GM12878 (cell line): ENCODE data around the gene NUBPL. TPM values are rescaled to one million over a fixed set of nuclear protein-coding genes. Genes with fewer than 3 reads are reported as not detected.

ENCODE experiments used
- ATAC-seq: fragments of 200-7000 bp; cut with Tn5 transposase; 3 replicates; pipeline ENCODE4 v1.9.1; 2020; ENCODE audit warnings: mild to moderate bottlenecking, moderate library complexity
- BruUV-seq: library from RNA; stranded (reverse); fragments of 400-500 nt; replicated peaks from 2 replicates; lab custom pipeline; 2021; lab: Mats Ljungman, UMichigan
- CTCF ChIA-PET: fragments of 300-600 bp; sonication (Branson Sonifier 250); formaldehyde crosslinking; extraction: SDS; loops from one replicate; lab custom pipeline; 2021; ENCODE audit warnings: inconsistent platforms; lab: Yijun Ruan, JAX
- POLR2A ChIA-PET: fragments of 350-600 bp; formaldehyde crosslinking; extraction: SDS; loops from one replicate; lab custom pipeline; 2021; ENCODE audit warnings: inconsistent platforms; lab: Charles Lee
- RAD21 ChIA-PET: fragments of 300-600 bp; sonication (Branson Sonifier 250); formaldehyde crosslinking; loops from one replicate; lab custom pipeline; 2023; ENCODE audit warnings: antibody characterized with exemption; ENCODE audit not compliant: unreplicated experiment; lab: Charles Lee
- SMC1A ChIA-PET: fragments of 300-600 bp; sonication (Branson Sonifier 250); formaldehyde crosslinking; loops from one replicate; lab custom pipeline; 2023; ENCODE audit not compliant: unreplicated experiment, uncharacterized antibody; lab: Charles Lee
- DNase-seq: peaks from one replicate; pipeline ENCODE4 v3.0.0-alpha.2; 2011; ENCODE audit warnings: low read depth, low spot score
- FAIRE-seq: peaks from 3 replicates; lab custom pipeline; 2011; peaks lifted over from hg19 to GRCh38; lab: Jason Lieb, UNC
- H2AFZ ChIP-seq: 2 replicates; pipeline ENCODE4 v1.6.0; 2011; ENCODE audit warnings: low read depth, low read length, control low read depth; ENCODE audit not compliant: control insufficient read depth
- H3K27ac ChIP-seq: 2 replicates; pipeline ENCODE4 v1.5.1; 2011; ENCODE audit warnings: control low read depth; ENCODE audit not compliant: control insufficient read depth, insufficient read depth
- H3K27me3 ChIP-seq, 2 experiments: replicated peaks in 1 of 2; 2 replicates each; pipeline versions ENCODE4 v1.6.0 to v1.6.1; 2011; ENCODE audit warnings: low read length in 1 of 2; ENCODE audit not compliant: control insufficient read depth in 2 of 2, insufficient read depth in 2 of 2
- H3K36me3 ChIP-seq, 2 experiments: 2 replicates each; pipeline ENCODE4 v1.5.1; 2011; ENCODE audit warnings: low read length in 1 of 2; ENCODE audit not compliant: control insufficient read depth in 2 of 2, insufficient read depth in 2 of 2
- H3K4me1 ChIP-seq: 2 replicates; pipeline ENCODE4 v1.6.1; 2011; ENCODE audit warnings: mild to moderate bottlenecking, low read length, moderate library complexity, mixed read lengths; ENCODE audit not compliant: control insufficient read depth, insufficient read depth
- H3K4me2 ChIP-seq: 2 replicates; pipeline ENCODE4 v1.6.0; 2011; ENCODE audit warnings: control low read depth; ENCODE audit not compliant: control insufficient read depth, insufficient read depth
- H3K4me3 ChIP-seq: fragments of 200-600 bp; sonication (generic); 2 replicates; pipeline ENCODE4 v1.5.1; 2016
- H3K79me2 ChIP-seq: 2 replicates; pipeline ENCODE4 v1.6.0; 2011; ENCODE audit warnings: low read length; ENCODE audit not compliant: control insufficient read depth, insufficient read depth
- H3K9ac ChIP-seq: 2 replicates; pipeline ENCODE4 v1.8.0; 2011; ENCODE audit warnings: low read length, control low read depth, mixed read lengths; ENCODE audit not compliant: control insufficient read depth, insufficient read depth
- H3K9me3 ChIP-seq: replicated peaks from 3 replicates; pipeline ENCODE4 v1.5.1; 2011; ENCODE audit warnings: mild to moderate bottlenecking, low read length; ENCODE audit not compliant: control insufficient read depth, insufficient read depth
- H4K20me1 ChIP-seq: 2 replicates; pipeline ENCODE4 v1.6.0; 2011; ENCODE audit not compliant: control insufficient read depth, insufficient read depth
- ASH2L ChIP-seq: fragments of 300-600, 200-600 bp; sonication (generic); IDR thresholded peaks from 2 replicates; pipeline ENCODE4 v1.6.1; 2017; ENCODE audit warnings: low read depth, mild to moderate bottlenecking, borderline replicate concordance
- BHLHE40 ChIP-seq, 2 experiments: fragments of 450-650 bp in 1 of 2; IDR thresholded peaks; 2 replicates each; pipeline ENCODE4 v1.6.1; 2011 to 2017; ENCODE audit warnings: low read depth in 2 of 2, borderline replicate concordance in 1 of 2, improper control_type of control experiment in 1 of 2, low read length in 1 of 2, mild to moderate bottlenecking in 1 of 2
- CBX3 ChIP-seq: fragments of 200-600 bp; sonication (generic); IDR thresholded peaks from 2 replicates; pipeline ENCODE4 v1.6.1; 2016; ENCODE audit warnings: low read depth, borderline replicate concordance
- FOS ChIP-seq: IDR thresholded peaks from 3 replicates; pipeline ENCODE4 v1.6.1; 2011; ENCODE audit warnings: borderline replicate concordance; ENCODE audit not compliant: insufficient read length; ENCODE audit errors: extremely low read depth
- GATAD2B ChIP-seq: fragments of 450-650 bp; conservative IDR thresholded peaks from 2 replicates; pipeline ENCODE4 v1.6.1; 2017; ENCODE audit warnings: low read depth, mild to moderate bottlenecking, moderate library complexity
- KDM1A ChIP-seq: fragments of 200-600 bp; sonication (generic); IDR thresholded peaks from 2 replicates; pipeline ENCODE4 v1.6.1; 2016; ENCODE audit warnings: borderline replicate concordance
- POU2F2 ChIP-seq: IDR thresholded peaks from 3 replicates; pipeline ENCODE4 v1.6.1; 2011; ENCODE audit warnings: low read depth, mild to moderate bottlenecking, low read length, borderline replicate concordance
- RCOR1 ChIP-seq: conservative IDR thresholded peaks from 2 replicates; pipeline ENCODE4 v1.6.1; 2012; ENCODE audit warnings: low read depth, low read length, improper control_type of control experiment
- SMARCA5 ChIP-seq: fragments of 450-650 bp; IDR thresholded peaks from 2 replicates; pipeline ENCODE4 v1.6.1; 2017; ENCODE audit warnings: mild to moderate bottlenecking
- SREBF1 ChIP-seq: IDR thresholded peaks from 2 replicates; pipeline ENCODE4 v1.6.1; 2012; ENCODE audit warnings: mild to moderate bottlenecking, low read length
- ZNF207 ChIP-seq: fragments of 450-650 bp; IDR thresholded peaks from 2 replicates; pipeline ENCODE4 v1.6.1; 2014; ENCODE audit warnings: antibody characterized with exemption, mild to moderate bottlenecking, borderline replicate concordance
- WGBS: methylation state at CpG from one replicate; pipeline ENCODE4 v1.1.6; 2016; ENCODE audit warnings: low lambda C conversion rate; ENCODE audit not compliant: insufficient replicate concordance, insufficient coverage; ENCODE audit errors: missing lambda C conversion rate; 5-methylcytosine and 5-hydroxymethylcytosine counted together
- in situ Hi-C: fragments of 300-500 bp; cut with MboI; formaldehyde crosslinking; loops from 9 replicates; pipeline ENCODE4 v1.14.3; 2018; ENCODE audit warnings: mixed read lengths
- intact Hi-C: fragments of 100-400 bp; cut with micrococcal nuclease; formaldehyde crosslinking; loops from one replicate; pipeline ENCODE4 v1.14.2; 2022; ENCODE audit not compliant: unreplicated experiment
- polyA plus RNA-seq, 11 experiments: library from polyadenylated mRNA; depleted of rRNA in 4 of 11; unstranded in 6 of 11; stranded (reverse) in 5 of 11; fragments of >200 nt; fragmentation: Nextera tagmentation in 4 of 11; fragmentation: Illumina TruSeq in 1 of 11; extraction: Ambion mirVana in 4 of 11; extraction: Trizol in 1 of 11; gene quantifications; 1 replicate in 1 of 11; 2 replicates in 10 of 11; pipeline versions ENCODE4 v1.2.1 to v1.2.3, GENCODE V29; 2011 to 2016; ENCODE audit warnings: inconsistent platforms in 2 of 11, missing spikeins in 2 of 11, low read depth in 1 of 11
- total RNA-seq, 4 experiments: library from RNA; depleted of rRNA in 3 of 4; stranded (reverse); fragments of >200 nt in 3 of 4; fragmentation: Illumina TruSeq in 1 of 4; extraction: Trizol in 1 of 4; gene quantifications; 2 replicates each; pipeline versions ENCODE4 v1.2.1 to v1.2.3, GENCODE V29; 2013 to 2021
- TF ChIP-seq, protein P1 (sequence below): IDR thresholded peaks from 2 replicates; pipeline ENCODE4 v1.6.1; 2011; ENCODE audit warnings: mild to moderate bottlenecking, low read depth, low read length, moderate library complexity; ENCODE audit not compliant: insufficient replicate concordance
- TF ChIP-seq, protein P2 (sequence below): fragments of 150-350 bp; IDR thresholded peaks from 2 replicates; pipeline ENCODE4 v1.6.1; 2014; ENCODE audit warnings: mild to moderate bottlenecking, low read depth, low read length

The NUBPL gene
- total and polyA plus RNA-seq, 10 of the 15 experiments (the other 5 are each of a cell fraction or from before 2014, with no cell fraction given) = 3.4 to 11.6 (median 8.1) TPM

DNA sequence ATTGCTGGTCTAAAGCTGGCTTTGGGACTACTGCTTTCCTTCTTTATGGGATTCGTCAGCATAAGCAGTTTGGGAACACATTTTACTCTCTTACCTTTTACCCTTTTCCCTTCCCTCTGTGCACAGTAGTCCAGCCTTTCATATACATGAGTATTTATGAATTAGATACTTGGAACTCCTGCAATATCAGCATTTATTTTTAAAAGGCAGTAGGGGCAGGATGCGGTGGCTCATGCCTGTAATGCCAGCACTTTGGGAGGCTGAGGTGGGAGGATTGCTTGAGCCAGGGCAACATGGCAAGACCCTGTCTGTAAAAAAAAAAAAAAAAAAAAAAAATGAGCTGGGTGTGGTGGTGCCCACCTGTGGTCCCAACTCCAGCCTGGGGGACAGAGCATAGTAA, 3.0 kb downstream of the NUBPL start:
- no peak for ATAC-seq
- H2AFZ ChIP-seq = no peak overlapping the region
- no peaks in the 10 kb centered on the region for H3K4me1 ChIP-seq
- H3K27ac ChIP-seq = no peak overlapping the region
- CTCF ChIA-PET = no interaction called here
- no peak for DNase-seq
- 0 out of 2 replicates have a peak overlapping the region, but pooled peaks have one; percentile 55 for H3K4me2 ChIP-seq
- POLR2A ChIA-PET = no interaction called here
- H3K79me2 ChIP-seq = no peaks in the 10 kb centered on the region; the same call in none of the 2 replicates
- H3K36me3 ChIP-seq = no peaks in the 10 kb centered on the region
- intact Hi-C loops = no loop called here
- no peak for FAIRE-seq
- WGBS = 90% methylated on average over 2 of the region's 2 CpGs
- TF ChIP-seq ZNF207 (no peak), BHLHE40 (IDR thresholded peaks at IDR 0.05; ENCODE audit: borderline replicate concordance in 1 of 2, low read depth in 2 of 2, low read length in 1 of 2) (no peak), CBX3 (no peak), KDM1A (no peak), SREBF1 (no peak), ASH2L (no peak), SMARCA5 (no peak), RCOR1 (no peak), POU2F2 (no peak), GATAD2B (no peak), FOS (no peak)
- TF ChIP-seq, protein P1, sequence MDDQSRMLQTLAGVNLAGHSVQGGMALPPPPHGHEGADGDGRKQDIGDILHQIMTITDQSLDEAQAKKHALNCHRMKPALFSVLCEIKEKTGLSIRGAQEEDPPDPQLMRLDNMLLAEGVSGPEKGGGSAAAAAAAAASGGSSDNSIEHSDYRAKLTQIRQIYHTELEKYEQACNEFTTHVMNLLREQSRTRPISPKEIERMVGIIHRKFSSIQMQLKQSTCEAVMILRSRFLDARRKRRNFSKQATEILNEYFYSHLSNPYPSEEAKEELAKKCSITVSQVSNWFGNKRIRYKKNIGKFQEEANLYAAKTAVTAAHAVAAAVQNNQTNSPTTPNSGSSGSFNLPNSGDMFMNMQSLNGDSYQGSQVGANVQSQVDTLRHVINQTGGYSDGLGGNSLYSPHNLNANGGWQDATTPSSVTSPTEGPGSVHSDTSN = no peak
- TF ChIP-seq, protein P2, sequence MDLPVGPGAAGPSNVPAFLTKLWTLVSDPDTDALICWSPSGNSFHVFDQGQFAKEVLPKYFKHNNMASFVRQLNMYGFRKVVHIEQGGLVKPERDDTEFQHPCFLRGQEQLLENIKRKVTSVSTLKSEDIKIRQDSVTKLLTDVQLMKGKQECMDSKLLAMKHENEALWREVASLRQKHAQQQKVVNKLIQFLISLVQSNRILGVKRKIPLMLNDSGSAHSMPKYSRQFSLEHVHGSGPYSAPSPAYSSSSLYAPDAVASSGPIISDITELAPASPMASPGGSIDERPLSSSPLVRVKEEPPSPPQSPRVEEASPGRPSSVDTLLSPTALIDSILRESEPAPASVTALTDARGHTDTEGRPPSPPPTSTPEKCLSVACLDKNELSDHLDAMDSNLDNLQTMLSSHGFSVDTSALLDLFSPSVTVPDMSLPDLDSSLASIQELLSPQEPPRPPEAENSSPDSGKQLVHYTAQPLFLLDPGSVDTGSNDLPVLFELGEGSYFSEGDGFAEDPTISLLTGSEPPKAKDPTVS = no peak
- H3K27me3 ChIP-seq = no peaks in the 10 kb centered on the region
- SMC1A ChIA-PET = interaction anchor here (1.5 to 1.8 kb wide), 2 partner anchors 13 to 31 kb away, joined by 4 read pairs; no protein-coding TSS in a partner anchor
- RAD21 ChIA-PET = no interaction called here
- no peaks in the 10 kb centered on the region for H3K9me3 ChIP-seq
- no peak overlapping the region for H3K9ac ChIP-seq
- BruUV-seq = no TSS peak
- H3K4me3 ChIP-seq = no peak overlapping the region
- no peaks in the 10 kb centered on the region for H4K20me1 ChIP-seq
- in situ Hi-C loops = no loop called here
